Activated naive CD4-positive, alpha-beta T cell treated with anti-CD3 and anti-CD28 coated beads, Interleukin-2, amount 10 ng/mL, durations not matched to agents 7 days and 5 days (primary cell): ENCODE results near the gene PIGW.
"Not testable (repeated sequence)": the region's sequence is repeated elsewhere in the genome, so short reads cannot be mapped to it uniquely, and the experiment has no call there.

ENCODE experiments used
- CTCF ChIA-PET: fragments of 350-600 bp; sonication (Branson Sonifier 250); formaldehyde crosslinking; loops from one replicate; lab custom pipeline; 2021; ENCODE audit warnings: antibody characterized with exemption; lab: Charles Lee
- DNase-seq: peaks from one replicate; pipeline ENCODE4 v3.0.0-alpha.2; 2020
- H3K27ac Mint-ChIP-seq: one replicate; pipeline ENCODE4 v1.8.0; 2021; ENCODE audit warnings: mild to moderate bottlenecking, moderate library complexity, mixed read lengths
- H3K27me3 Mint-ChIP-seq: one replicate; pipeline ENCODE4 v1.8.0; 2021; ENCODE audit warnings: mild to moderate bottlenecking, mixed read lengths
- H3K36me3 Mint-ChIP-seq: one replicate; pipeline ENCODE4 v1.8.0; 2021; ENCODE audit warnings: mixed read lengths
- H3K4me1 Mint-ChIP-seq: one replicate; pipeline ENCODE4 v1.8.0; 2021; ENCODE audit warnings: mixed read lengths
- H3K4me3 Mint-ChIP-seq: one replicate; pipeline ENCODE4 v1.8.0; 2021; ENCODE audit warnings: mild to moderate bottlenecking, moderate library complexity, mixed read lengths
- H3K9me3 Mint-ChIP-seq: one replicate; pipeline ENCODE4 v1.8.0; 2021; ENCODE audit warnings: mixed read lengths

Gene PIGW

GRCh38 chr17:36501963-36502362 is 32.8 kb upstream of the PIGW start:
- H3K27me3 Mint-ChIP-seq: no peaks in the 10 kb centered on the region
- H3K4me1 Mint-ChIP-seq: no peaks in the 10 kb centered on the region
- CTCF ChIA-PET: no interaction called here
- H3K27ac Mint-ChIP-seq: peak overlapping the region; percentile 38
- DNase-seq: no peak
- H3K4me3 Mint-ChIP-seq: no peak overlapping the region
- H3K36me3 Mint-ChIP-seq: peaks cover 29% of the 10 kb centered on the region
- H3K9me3 Mint-ChIP-seq: no peaks in the 10 kb centered on the region

- Mint-ChIP-seq H3K4me3 (no peak overlapping the region), H3K9me3 (no peaks in the 10 kb centered on the region), H3K36me3 (peaks cover 24% of the 10 kb centered on the region), H3K27me3 (no peaks in the 10 kb centered on the region), H3K4me1 (no peaks in the 10 kb centered on the region), H3K27ac (no peak overlapping the region)
- CTCF ChIA-PET: no interaction called here
- no peak for DNase-seq
These were observed 31.2 kb upstream of the PIGW start for GRCh38 chr17:36503456-36504155.

- Mint-ChIP-seq H3K4me3 (no peak overlapping the region), H3K27me3 (no peaks in the 10 kb centered on the region), H3K36me3 (peaks cover 20% of the 10 kb centered on the region), H3K9me3 (no peaks in the 10 kb centered on the region), H3K27ac (no peak overlapping the region), H3K4me1 (no peaks in the 10 kb centered on the region)
- CTCF ChIA-PET: no interaction called here
- no peak for DNase-seq
These were observed 30.6 kb upstream of the PIGW start for GRCh38 chr17:36504156-36504545.

- no peaks in the 10 kb centered on the region for H3K4me1 Mint-ChIP-seq
- H3K4me3 Mint-ChIP-seq: no peak overlapping the region
- H3K27me3 Mint-ChIP-seq: no peaks in the 10 kb centered on the region
- no peak overlapping the region for H3K27ac Mint-ChIP-seq
- CTCF ChIA-PET: no interaction called here
- H3K9me3 Mint-ChIP-seq: no peaks in the 10 kb centered on the region
- peaks cover 24% of the 10 kb centered on the region for H3K36me3 Mint-ChIP-seq
- no peak for DNase-seq
These were observed 29.6 kb upstream of the PIGW start for GRCh38 chr17:36505171-36505570.

GRCh38 chr17:36506249-36506826 is 28.4 kb upstream of the PIGW start:
- Mint-ChIP-seq H3K27ac (no peak overlapping the region), H3K4me3 (no peak overlapping the region), H3K27me3 (no peaks in the 10 kb centered on the region), H3K9me3 (no peaks in the 10 kb centered on the region), H3K4me1 (no peaks in the 10 kb centered on the region), H3K36me3 (peaks cover 28% of the 10 kb centered on the region)
- CTCF ChIA-PET: no interaction called here
- no peak for DNase-seq

GRCh38 chr17:36506831-36507230 is 28.0 kb upstream of the PIGW start:
- Mint-ChIP-seq H3K27ac (no peak overlapping the region), H3K9me3 (no peaks in the 10 kb centered on the region), H3K36me3 (peaks cover 28% of the 10 kb centered on the region), H3K4me1 (no peaks in the 10 kb centered on the region), H3K27me3 (no peaks in the 10 kb centered on the region), H3K4me3 (no peak overlapping the region)
- no peak for DNase-seq
- CTCF ChIA-PET: no interaction called here

- DNase-seq: no peak
- peaks cover 26% of the 10 kb centered on the region for H3K36me3 Mint-ChIP-seq
- H3K4me1 Mint-ChIP-seq: no peaks in the 10 kb centered on the region
- H3K9me3 Mint-ChIP-seq: no peaks in the 10 kb centered on the region
- CTCF ChIA-PET: no interaction called here
- H3K27me3 Mint-ChIP-seq: no peaks in the 10 kb centered on the region
- no peak overlapping the region for H3K4me3 Mint-ChIP-seq
- no peak overlapping the region for H3K27ac Mint-ChIP-seq
These were observed 27.5 kb upstream of the PIGW start for GRCh38 chr17:36507266-36507665.

GRCh38 chr17:36508439-36508838 is 26.3 kb upstream of the PIGW start:
- H3K9me3 Mint-ChIP-seq, H3K4me3 Mint-ChIP-seq, DNase-seq, H3K27me3 Mint-ChIP-seq, CTCF ChIA-PET, H3K4me1 Mint-ChIP-seq: not testable (repeated sequence)
- Mint-ChIP-seq H3K27ac (peak overlapping the region; percentile 37), H3K36me3 (peaks cover 18% of the 10 kb centered on the region)

- no peaks in the 10 kb centered on the region for H3K9me3 Mint-ChIP-seq
- DNase-seq: no peak
- H3K4me3 Mint-ChIP-seq: no peak overlapping the region
- CTCF ChIA-PET: interaction anchor here (1.3 kb wide), 1 partner anchor 15 kb away, joined by 4 read pairs; no protein-coding TSS in a partner anchor
- H3K4me1 Mint-ChIP-seq: no peaks in the 10 kb centered on the region
- no peak overlapping the region for H3K27ac Mint-ChIP-seq
- H3K27me3 Mint-ChIP-seq: no peaks in the 10 kb centered on the region
- H3K36me3 Mint-ChIP-seq: peaks cover 19% of the 10 kb centered on the region
These were observed 25.4 kb upstream of the PIGW start for GRCh38 chr17:36509272-36509985.

GRCh38 chr17:36510636-36511035 is 24.2 kb upstream of the PIGW start:
- Mint-ChIP-seq H3K4me1 (no peaks in the 10 kb centered on the region), H3K9me3 (no peaks in the 10 kb centered on the region), H3K4me3 (no peak overlapping the region), H3K36me3 (peaks cover 16% of the 10 kb centered on the region), H3K27me3 (no peaks in the 10 kb centered on the region), H3K27ac (no peak overlapping the region)
- DNase-seq: no peak
- CTCF ChIA-PET: no interaction called here

- H3K27ac Mint-ChIP-seq: no peak overlapping the region
- no peak for DNase-seq
- H3K27me3 Mint-ChIP-seq: no peaks in the 10 kb centered on the region
- H3K4me3 Mint-ChIP-seq: no peak overlapping the region
- peaks cover 12% of the 10 kb centered on the region for H3K36me3 Mint-ChIP-seq
- H3K9me3 Mint-ChIP-seq: no peaks in the 10 kb centered on the region
- H3K4me1 Mint-ChIP-seq: no peaks in the 10 kb centered on the region
- CTCF ChIA-PET: no interaction called here
These were observed 23.6 kb upstream of the PIGW start for GRCh38 chr17:36511216-36511615.

GRCh38 chr17:36512641-36513040 is 22.1 kb upstream of the PIGW start:
- H3K4me3 Mint-ChIP-seq: no peak overlapping the region
- H3K27me3 Mint-ChIP-seq: no peaks in the 10 kb centered on the region
- no peaks in the 10 kb centered on the region for H3K4me1 Mint-ChIP-seq
- DNase-seq: no peak
- H3K27ac Mint-ChIP-seq: no peak overlapping the region
- H3K9me3 Mint-ChIP-seq: no peaks in the 10 kb centered on the region
- peaks cover 17% of the 10 kb centered on the region for H3K36me3 Mint-ChIP-seq
- CTCF ChIA-PET: no interaction called here

- no peaks in the 10 kb centered on the region for H3K9me3 Mint-ChIP-seq
These were observed 19.9 kb upstream of the PIGW start for GRCh38 chr17:36514856-36515255.

GRCh38 chr17:36515837-36516236 is 18.9 kb upstream of the PIGW start:
- peaks cover 23% of the 10 kb centered on the region for H3K36me3 Mint-ChIP-seq
- H3K27ac Mint-ChIP-seq: no peak overlapping the region
- CTCF ChIA-PET: interaction anchor here (1.8 kb wide), 1 partner anchor 33 kb away, joined by 6 read pairs; no protein-coding TSS in a partner anchor
- no peaks in the 10 kb centered on the region for H3K27me3 Mint-ChIP-seq
- no peak overlapping the region for H3K4me3 Mint-ChIP-seq
- no peak for DNase-seq
- no peaks in the 10 kb centered on the region for H3K9me3 Mint-ChIP-seq
- no peaks in the 10 kb centered on the region for H3K4me1 Mint-ChIP-seq

More at GRCh38 chr17:36514856-36515255, 19.9 kb upstream of the PIGW start:
- H3K4me1 Mint-ChIP-seq: no peaks in the 10 kb centered on the region
- DNase-seq: no peak
- peaks cover 21% of the 10 kb centered on the region for H3K36me3 Mint-ChIP-seq
- CTCF ChIA-PET: interaction anchor here (1.8 kb wide), 1 partner anchor 32 kb away, joined by 6 read pairs; no protein-coding TSS in a partner anchor
- H3K27me3 Mint-ChIP-seq: no peaks in the 10 kb centered on the region
- H3K27ac Mint-ChIP-seq: no peak overlapping the region
- H3K4me3 Mint-ChIP-seq: no peak overlapping the region

GRCh38 chr17:36523113-36523512 is 11.7 kb upstream of the PIGW start:
- CTCF ChIA-PET: no interaction called here
- Mint-ChIP-seq H3K4me3 (no peak overlapping the region), H3K36me3 (peaks cover 50% of the 10 kb centered on the region), H3K4me1 (peaks cover 21% of the 10 kb centered on the region), H3K27me3 (no peaks in the 10 kb centered on the region), H3K27ac (no peak overlapping the region), H3K9me3 (no peaks in the 10 kb centered on the region)
- DNase-seq: no peak
